Prostate gland (tissue), 2 donors: ENCODE results near the gene METTL9.

ENCODE experiments used
- CTCF ChIP-seq, 4 experiments: fragments of 200-600 bp in 2 of 4; fragments of 450-650 bp in 2 of 4; sonication (generic) in 2 of 4; IDR thresholded peaks; 1 replicate in 3 of 4; 2 replicates in 1 of 4; pipeline ENCODE4 v1.5.1; 2016 to 2019; ENCODE audit warnings: antibody characterized with exemption in 4 of 4, mild to moderate bottlenecking in 2 of 4, moderate library complexity in 2 of 4
- POLR2A ChIP-seq: fragments of 450-650 bp; IDR thresholded peaks from one replicate; pipeline ENCODE4 v1.6.1; 2016; ENCODE audit warnings: antibody characterized with exemption, mild to moderate bottlenecking
- POLR2AphosphoS5 ChIP-seq: sonication (generic); formaldehyde crosslinking; IDR thresholded peaks from one replicate; pipeline ENCODE4 v1.6.1; 2017; ENCODE audit warnings: antibody characterized with exemption

- TF ChIP-seq CTCF (IDR thresholded peaks at IDR 0.05) (no peak), POLR2A (no peak), POLR2AphosphoS5 (no peak)
These were observed 85.7 kb downstream of the METTL9 start for GRCh38 chr16:21685034-21685455.
